ENCODE measurements around the gene PLCB1. TPM values are rescaled to one million over a fixed set of nuclear protein-coding genes. Genes with fewer than 3 reads are reported as not detected.

Gene PLCB1
- polyA plus RNA-seq, 1 donor (not counting 4 experiments of a cell fraction or from before 2014, with no cell fraction given): 0.37 TPM

DNA sequence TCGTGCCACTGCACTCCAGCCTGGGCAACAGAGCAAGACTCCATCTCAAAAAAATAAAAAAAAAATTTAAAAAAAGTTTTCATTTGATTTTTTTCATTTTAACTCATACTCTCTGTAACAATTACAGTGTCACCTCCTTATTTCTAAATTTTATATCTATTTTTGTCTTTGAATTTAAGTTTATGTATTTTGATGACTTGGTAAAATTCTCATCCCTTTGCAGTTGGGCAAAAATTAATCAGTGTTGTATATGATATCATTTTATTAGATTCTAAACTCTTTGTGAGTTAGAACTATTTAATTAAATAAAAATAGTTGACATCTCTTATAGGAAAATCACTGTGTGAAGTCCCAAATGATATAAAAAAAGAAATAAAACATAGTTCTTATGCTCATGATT is 270.7 kb downstream of the PLCB1 start:
- Histone ChIP-seq H3K27ac (ENCODE audit: control insufficient read depth, insufficient read depth, low read length) (no peak overlapping the region), H3K36me3 (ENCODE audit: control insufficient read depth in 2 of 2, extremely low read depth in 1 of 2, insufficient read depth in 2 of 2, low read length in 2 of 2) (no peaks in the 10 kb centered on the region), H2AFZ (ENCODE audit: control insufficient read depth, low read length) (no peak overlapping the region), H3K27me3 (ENCODE audit: control insufficient read depth, extremely low read depth, insufficient read depth, low read length) (no peaks in the 10 kb centered on the region), H3K9me3 (ENCODE audit: control insufficient read depth, low read depth, low read length) (no peaks in the 10 kb centered on the region), H4K20me1 (ENCODE audit: control insufficient read depth, extremely low read depth, insufficient read depth, low read length) (no peaks in the 10 kb centered on the region), H3K9me1 (ENCODE audit: control insufficient read depth, extremely low read depth, insufficient read depth, low read length) (no peaks in the 10 kb centered on the region), H3K4me3 (ENCODE audit: control insufficient read depth in 2 of 3, extremely low read depth in 1 of 3, insufficient read depth in 2 of 3, low read depth in 1 of 3, low read length in 3 of 3) (no peak overlapping the region), H3K4me2 (ENCODE audit: control insufficient read depth, extremely low read depth, insufficient read depth, low read depth, low read length) (no peak overlapping the region), H3K79me2 (ENCODE audit: control insufficient read depth, insufficient read depth, low read length) (no peaks in the 10 kb centered on the region), H3K9ac (ENCODE audit: control insufficient read depth, extremely low read depth, insufficient read depth, low read length) (no peak overlapping the region), H3K4me1 (ENCODE audit: control insufficient read depth, extremely low read depth, insufficient read depth, low read length) (no peaks in the 10 kb centered on the region)
- TF ChIP-seq, protein P1, sequence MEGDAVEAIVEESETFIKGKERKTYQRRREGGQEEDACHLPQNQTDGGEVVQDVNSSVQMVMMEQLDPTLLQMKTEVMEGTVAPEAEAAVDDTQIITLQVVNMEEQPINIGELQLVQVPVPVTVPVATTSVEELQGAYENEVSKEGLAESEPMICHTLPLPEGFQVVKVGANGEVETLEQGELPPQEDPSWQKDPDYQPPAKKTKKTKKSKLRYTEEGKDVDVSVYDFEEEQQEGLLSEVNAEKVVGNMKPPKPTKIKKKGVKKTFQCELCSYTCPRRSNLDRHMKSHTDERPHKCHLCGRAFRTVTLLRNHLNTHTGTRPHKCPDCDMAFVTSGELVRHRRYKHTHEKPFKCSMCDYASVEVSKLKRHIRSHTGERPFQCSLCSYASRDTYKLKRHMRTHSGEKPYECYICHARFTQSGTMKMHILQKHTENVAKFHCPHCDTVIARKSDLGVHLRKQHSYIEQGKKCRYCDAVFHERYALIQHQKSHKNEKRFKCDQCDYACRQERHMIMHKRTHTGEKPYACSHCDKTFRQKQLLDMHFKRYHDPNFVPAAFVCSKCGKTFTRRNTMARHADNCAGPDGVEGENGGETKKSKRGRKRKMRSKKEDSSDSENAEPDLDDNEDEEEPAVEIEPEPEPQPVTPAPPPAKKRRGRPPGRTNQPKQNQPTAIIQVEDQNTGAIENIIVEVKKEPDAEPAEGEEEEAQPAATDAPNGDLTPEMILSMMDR (optimal IDR thresholded peaks at IDR 0.05 in 1 of 3, IDR thresholded peaks at IDR 0.05 in 1 of 3, conservative IDR thresholded peaks at IDR 0.05 in 1 of 3; ENCODE audit: extremely low read depth in 1 of 3, insufficient read depth in 2 of 3, low read length in 3 of 3): no peak
- TF ChIP-seq EZH2 (IDR thresholded peaks at IDR 0.05; ENCODE audit: low read length): no peak
- no peak for FAIRE-seq
- DNase-seq (ENCODE audit: low read depth, low spot score): no peak
- dilution Hi-C loops (cut with MboI; ENCODE audit: extremely low pct_ligation_motif_present, low sequenced_read_pairs): no loop called here

DNA sequence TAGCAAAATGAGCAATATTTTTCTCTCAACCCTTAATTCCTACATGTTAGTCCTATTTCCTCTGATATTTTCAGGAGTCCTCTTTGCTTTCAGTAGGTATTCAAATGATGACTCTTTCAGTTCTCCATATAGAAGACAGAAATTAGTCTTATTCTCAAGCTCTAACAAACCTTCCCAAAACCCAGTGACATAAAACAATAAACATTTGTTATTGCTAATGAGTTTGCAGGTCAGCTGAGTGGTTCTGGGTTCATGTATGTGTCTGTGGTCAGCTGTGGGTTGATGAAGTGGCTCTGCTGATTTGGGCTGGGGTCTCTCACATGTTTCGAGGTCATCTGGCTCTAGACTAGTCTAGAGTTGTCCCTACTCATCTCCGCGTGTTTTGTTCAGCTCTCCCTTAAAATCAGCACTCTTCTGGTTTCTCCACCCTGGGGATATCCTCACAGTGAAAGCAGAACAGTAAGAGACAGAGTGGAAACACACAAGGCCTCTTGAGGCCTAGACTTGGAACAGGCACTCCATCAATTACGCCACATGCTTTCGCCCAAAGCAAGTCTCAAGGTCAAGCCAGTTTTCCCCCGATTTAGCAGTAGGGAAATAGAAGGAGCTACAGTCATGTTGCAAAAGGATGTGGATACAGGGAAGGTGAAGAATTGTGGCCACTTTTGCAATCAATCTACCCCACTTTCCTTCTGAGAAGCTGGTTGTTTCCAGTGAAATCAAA is 273.0 kb downstream of the PLCB1 start:
- dilution Hi-C loops (cut with MboI; ENCODE audit: extremely low pct_ligation_motif_present, low sequenced_read_pairs): no loop called here
- no peak for TF ChIP-seq EZH2 (IDR thresholded peaks at IDR 0.05; ENCODE audit: low read length)
- TF ChIP-seq, protein P1 (optimal IDR thresholded peaks at IDR 0.05 in 1 of 3, IDR thresholded peaks at IDR 0.05 in 1 of 3, conservative IDR thresholded peaks at IDR 0.05 in 1 of 3; ENCODE audit: extremely low read depth in 1 of 3, insufficient read depth in 2 of 3, low read length in 3 of 3): no peak
- Histone ChIP-seq H3K9me1 (ENCODE audit: control insufficient read depth, extremely low read depth, insufficient read depth, low read length) (no peaks in the 10 kb centered on the region), H3K79me2 (ENCODE audit: control insufficient read depth, insufficient read depth, low read length) (no peaks in the 10 kb centered on the region), H3K4me1 (ENCODE audit: control insufficient read depth, extremely low read depth, insufficient read depth, low read length) (no peaks in the 10 kb centered on the region), H3K4me3 (ENCODE audit: control insufficient read depth in 2 of 3, extremely low read depth in 1 of 3, insufficient read depth in 2 of 3, low read depth in 1 of 3, low read length in 3 of 3) (no peak overlapping the region), H2AFZ (ENCODE audit: control insufficient read depth, low read length) (no peak overlapping the region), H3K27ac (ENCODE audit: control insufficient read depth, insufficient read depth, low read length) (no peak overlapping the region), H3K4me2 (ENCODE audit: control insufficient read depth, extremely low read depth, insufficient read depth, low read depth, low read length) (no peak overlapping the region), H3K27me3 (ENCODE audit: control insufficient read depth, extremely low read depth, insufficient read depth, low read length) (no peaks in the 10 kb centered on the region), H3K36me3 (ENCODE audit: control insufficient read depth in 2 of 2, extremely low read depth in 1 of 2, insufficient read depth in 2 of 2, low read length in 2 of 2) (no peaks in the 10 kb centered on the region), H3K9me3 (ENCODE audit: control insufficient read depth, low read depth, low read length) (no peaks in the 10 kb centered on the region), H3K9ac (ENCODE audit: control insufficient read depth, extremely low read depth, insufficient read depth, low read length) (no peak overlapping the region), H4K20me1 (ENCODE audit: control insufficient read depth, extremely low read depth, insufficient read depth, low read length) (no peaks in the 10 kb centered on the region)
- FAIRE-seq (no peak), DNase-seq (ENCODE audit: low read depth, low spot score) (no peak)

Data from keratinocyte (primary cell).